HEK293 (cell line): ENCODE measurements around the gene OLR1.

Experiments
- MYNN ChIP-seq: fragments of 450-650 bp; formaldehyde crosslinking; IDR thresholded peaks from 2 replicates; pipeline ENCODE4 v1.5.1; 2016; ENCODE audit warnings: missing biosample characterization, missing genetic modification characterization, borderline replicate concordance
- OVOL3 ChIP-seq: fragments of 450-650 bp; formaldehyde crosslinking; IDR thresholded peaks from 2 replicates; pipeline ENCODE4 v1.5.1; 2016; ENCODE audit warnings: missing biosample characterization, missing genetic modification characterization
- SP2 ChIP-seq: fragments of 450-650 bp; formaldehyde crosslinking; IDR thresholded peaks from 2 replicates; pipeline ENCODE4 v1.5.1; 2016; ENCODE audit warnings: missing biosample characterization, missing genetic modification characterization
- ZBTB1 ChIP-seq: fragments of 450-650 bp; formaldehyde crosslinking; IDR thresholded peaks from 2 replicates; pipeline ENCODE4 v1.5.1; 2016; ENCODE audit warnings: missing biosample characterization, missing genetic modification characterization
- ZBTB48 ChIP-seq: fragments of 450-650 bp; formaldehyde crosslinking; IDR thresholded peaks from 2 replicates; pipeline ENCODE4 v1.5.1; 2016; ENCODE audit warnings: missing biosample characterization, missing genetic modification characterization
- ZFP37 ChIP-seq: fragments of 450-650 bp; formaldehyde crosslinking; IDR thresholded peaks from 2 replicates; pipeline ENCODE4 v1.5.1; 2016; ENCODE audit warnings: missing biosample characterization, missing genetic modification characterization
- ZNF10 ChIP-seq: fragments of 450-650 bp; formaldehyde crosslinking; IDR thresholded peaks from 2 replicates; pipeline ENCODE4 v1.5.1; 2017; ENCODE audit warnings: missing biosample characterization, missing genetic modification characterization
- ZNF132 ChIP-seq: fragments of 450-650 bp; formaldehyde crosslinking; IDR thresholded peaks from 2 replicates; pipeline ENCODE4 v1.5.1; 2017; ENCODE audit warnings: missing biosample characterization, missing genetic modification characterization, borderline replicate concordance
- ZNF169 ChIP-seq: fragments of 450-650 bp; formaldehyde crosslinking; IDR thresholded peaks from 2 replicates; pipeline ENCODE4 v1.5.1; 2016; ENCODE audit warnings: missing biosample characterization, missing genetic modification characterization
- ZNF175 ChIP-seq: fragments of 450-650 bp; formaldehyde crosslinking; IDR thresholded peaks from 2 replicates; pipeline ENCODE4 v1.5.1; 2016; ENCODE audit warnings: missing biosample characterization, missing genetic modification characterization
- ZNF248 ChIP-seq: fragments of 450-650 bp; formaldehyde crosslinking; IDR thresholded peaks from 2 replicates; pipeline ENCODE4 v1.5.1; 2017; ENCODE audit warnings: missing biosample characterization, missing genetic modification characterization
- ZNF341 ChIP-seq: fragments of 450-650 bp; formaldehyde crosslinking; IDR thresholded peaks from 2 replicates; pipeline ENCODE4; 2016; ENCODE audit warnings: low read depth, missing biosample characterization, missing genetic modification characterization
- ZNF37A ChIP-seq: fragments of 450-650 bp; IDR thresholded peaks from 2 replicates; pipeline ENCODE4 v1.5.1; 2018; ENCODE audit warnings: missing biosample characterization, missing genetic modification characterization
- ZNF585B ChIP-seq: fragments of 450-650 bp; formaldehyde crosslinking; IDR thresholded peaks from 2 replicates; pipeline ENCODE4 v1.5.1; 2016; ENCODE audit warnings: missing biosample characterization, missing genetic modification characterization
- ZNF623 ChIP-seq: fragments of 450-650 bp; formaldehyde crosslinking; IDR thresholded peaks from 2 replicates; pipeline ENCODE4 v1.5.1; 2016; ENCODE audit warnings: missing biosample characterization, missing genetic modification characterization
- ZNF626 ChIP-seq: fragments of 450-650 bp; sonication (Bioruptor Pico); formaldehyde crosslinking; IDR thresholded peaks from 2 replicates; pipeline ENCODE4 v1.5.1; 2018; ENCODE audit warnings: missing biosample characterization, missing genetic modification characterization, inconsistent platforms
- TF ChIP-seq, protein P1 (sequence below): fragments of 450-650 bp; formaldehyde crosslinking; IDR thresholded peaks from 2 replicates; pipeline ENCODE4 v1.5.1; 2016; ENCODE audit warnings: missing biosample characterization, missing genetic modification characterization
- TF ChIP-seq, protein P2 (sequence below): fragments of 450-650 bp; formaldehyde crosslinking; IDR thresholded peaks from 2 replicates; pipeline ENCODE4 v1.5.1; 2017; ENCODE audit warnings: missing biosample characterization, missing genetic modification characterization
- TF ChIP-seq, protein P3 (sequence below): fragments of 450-650 bp; formaldehyde crosslinking; IDR thresholded peaks from 2 replicates; pipeline ENCODE4 v1.5.1; 2016; ENCODE audit warnings: missing biosample characterization, missing genetic modification characterization, borderline replicate concordance
- TF ChIP-seq, protein P4 (sequence below): fragments of 450-650 bp; formaldehyde crosslinking; IDR thresholded peaks from 2 replicates; pipeline ENCODE4 v1.5.1; 2016; ENCODE audit warnings: missing biosample characterization, missing genetic modification characterization
- TF ChIP-seq, protein P5 (sequence below): fragments of 450-650 bp; formaldehyde crosslinking; IDR thresholded peaks from 2 replicates; pipeline ENCODE4 v1.5.1; 2017; ENCODE audit warnings: missing biosample characterization, missing genetic modification characterization
- TF ChIP-seq, protein P6 (sequence below): fragments of 450-650 bp; formaldehyde crosslinking; conservative IDR thresholded peaks from 2 replicates; pipeline ENCODE4 v1.5.1; 2016; ENCODE audit warnings: low read depth, missing biosample characterization, missing genetic modification characterization
- TF ChIP-seq, protein P7 (sequence below): fragments of 450-650 bp; formaldehyde crosslinking; IDR thresholded peaks from 2 replicates; pipeline ENCODE4 v1.5.1; 2016; ENCODE audit warnings: missing biosample characterization, missing genetic modification characterization

Gene OLR1

DNA sequence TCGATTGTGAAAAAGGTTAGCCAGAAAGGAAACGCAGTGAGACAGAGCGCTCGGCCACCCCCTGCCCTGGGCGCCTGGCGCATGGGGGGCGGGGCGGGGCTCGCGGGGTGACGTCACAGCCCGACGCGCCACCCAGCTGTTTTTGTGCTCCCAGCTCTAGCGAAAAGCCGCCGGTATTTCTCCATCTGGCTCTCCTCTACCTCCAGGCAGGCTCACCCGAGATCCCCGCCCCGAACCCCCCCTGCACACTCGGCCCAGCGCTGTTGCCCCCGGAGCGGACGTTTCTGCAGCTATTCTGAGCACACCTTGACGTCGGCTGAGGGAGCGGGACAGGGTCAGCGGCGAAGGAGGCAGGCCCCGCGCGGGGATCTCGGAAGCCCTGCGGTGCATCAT, 40.8 kb upstream of the OLR1 start, which contains the start of gene GABARAPL1 (continued):
- TF ChIP-seq, protein P1, sequence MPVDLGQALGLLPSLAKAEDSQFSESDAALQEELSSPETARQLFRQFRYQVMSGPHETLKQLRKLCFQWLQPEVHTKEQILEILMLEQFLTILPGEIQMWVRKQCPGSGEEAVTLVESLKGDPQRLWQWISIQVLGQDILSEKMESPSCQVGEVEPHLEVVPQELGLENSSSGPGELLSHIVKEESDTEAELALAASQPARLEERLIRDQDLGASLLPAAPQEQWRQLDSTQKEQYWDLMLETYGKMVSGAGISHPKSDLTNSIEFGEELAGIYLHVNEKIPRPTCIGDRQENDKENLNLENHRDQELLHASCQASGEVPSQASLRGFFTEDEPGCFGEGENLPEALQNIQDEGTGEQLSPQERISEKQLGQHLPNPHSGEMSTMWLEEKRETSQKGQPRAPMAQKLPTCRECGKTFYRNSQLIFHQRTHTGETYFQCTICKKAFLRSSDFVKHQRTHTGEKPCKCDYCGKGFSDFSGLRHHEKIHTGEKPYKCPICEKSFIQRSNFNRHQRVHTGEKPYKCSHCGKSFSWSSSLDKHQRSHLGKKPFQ (tag by site-specific recombination) = no peak
- TF ChIP-seq, protein P2, sequence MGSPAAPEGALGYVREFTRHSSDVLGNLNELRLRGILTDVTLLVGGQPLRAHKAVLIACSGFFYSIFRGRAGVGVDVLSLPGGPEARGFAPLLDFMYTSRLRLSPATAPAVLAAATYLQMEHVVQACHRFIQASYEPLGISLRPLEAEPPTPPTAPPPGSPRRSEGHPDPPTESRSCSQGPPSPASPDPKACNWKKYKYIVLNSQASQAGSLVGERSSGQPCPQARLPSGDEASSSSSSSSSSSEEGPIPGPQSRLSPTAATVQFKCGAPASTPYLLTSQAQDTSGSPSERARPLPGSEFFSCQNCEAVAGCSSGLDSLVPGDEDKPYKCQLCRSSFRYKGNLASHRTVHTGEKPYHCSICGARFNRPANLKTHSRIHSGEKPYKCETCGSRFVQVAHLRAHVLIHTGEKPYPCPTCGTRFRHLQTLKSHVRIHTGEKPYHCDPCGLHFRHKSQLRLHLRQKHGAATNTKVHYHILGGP (tag by site-specific recombination) = no peak
- TF ChIP-seq, protein P3, sequence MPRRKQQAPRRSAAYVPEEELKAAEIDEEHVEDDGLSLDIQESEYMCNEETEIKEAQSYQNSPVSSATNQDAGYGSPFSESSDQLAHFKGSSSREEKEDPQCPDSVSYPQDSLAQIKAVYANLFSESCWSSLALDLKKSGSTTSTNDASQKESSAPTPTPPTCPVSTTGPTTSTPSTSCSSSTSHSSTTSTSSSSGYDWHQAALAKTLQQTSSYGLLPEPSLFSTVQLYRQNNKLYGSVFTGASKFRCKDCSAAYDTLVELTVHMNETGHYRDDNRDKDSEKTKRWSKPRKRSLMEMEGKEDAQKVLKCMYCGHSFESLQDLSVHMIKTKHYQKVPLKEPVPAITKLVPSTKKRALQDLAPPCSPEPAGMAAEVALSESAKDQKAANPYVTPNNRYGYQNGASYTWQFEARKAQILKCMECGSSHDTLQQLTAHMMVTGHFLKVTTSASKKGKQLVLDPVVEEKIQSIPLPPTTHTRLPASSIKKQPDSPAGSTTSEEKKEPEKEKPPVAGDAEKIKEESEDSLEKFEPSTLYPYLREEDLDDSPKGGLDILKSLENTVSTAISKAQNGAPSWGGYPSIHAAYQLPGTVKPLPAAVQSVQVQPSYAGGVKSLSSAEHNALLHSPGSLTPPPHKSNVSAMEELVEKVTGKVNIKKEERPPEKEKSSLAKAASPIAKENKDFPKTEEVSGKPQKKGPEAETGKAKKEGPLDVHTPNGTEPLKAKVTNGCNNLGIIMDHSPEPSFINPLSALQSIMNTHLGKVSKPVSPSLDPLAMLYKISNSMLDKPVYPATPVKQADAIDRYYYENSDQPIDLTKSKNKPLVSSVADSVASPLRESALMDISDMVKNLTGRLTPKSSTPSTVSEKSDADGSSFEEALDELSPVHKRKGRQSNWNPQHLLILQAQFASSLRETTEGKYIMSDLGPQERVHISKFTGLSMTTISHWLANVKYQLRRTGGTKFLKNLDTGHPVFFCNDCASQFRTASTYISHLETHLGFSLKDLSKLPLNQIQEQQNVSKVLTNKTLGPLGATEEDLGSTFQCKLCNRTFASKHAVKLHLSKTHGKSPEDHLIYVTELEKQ (tag by site-specific recombination) = no peak
- TF ChIP-seq, protein P4, sequence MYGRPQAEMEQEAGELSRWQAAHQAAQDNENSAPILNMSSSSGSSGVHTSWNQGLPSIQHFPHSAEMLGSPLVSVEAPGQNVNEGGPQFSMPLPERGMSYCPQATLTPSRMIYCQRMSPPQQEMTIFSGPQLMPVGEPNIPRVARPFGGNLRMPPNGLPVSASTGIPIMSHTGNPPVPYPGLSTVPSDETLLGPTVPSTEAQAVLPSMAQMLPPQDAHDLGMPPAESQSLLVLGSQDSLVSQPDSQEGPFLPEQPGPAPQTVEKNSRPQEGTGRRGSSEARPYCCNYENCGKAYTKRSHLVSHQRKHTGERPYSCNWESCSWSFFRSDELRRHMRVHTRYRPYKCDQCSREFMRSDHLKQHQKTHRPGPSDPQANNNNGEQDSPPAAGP = no peak; the same call in 1 of the 2 replicates
- TF ChIP-seq ZFP37 (tag by site-specific recombination) (peak; percentile 24; the same call in 1 of the 2 replicates), ZNF585B (tag by site-specific recombination) (no peak), OVOL3 (no peak), SP2 (tag by site-specific recombination) (no peak), ZNF37A (tag by site-specific recombination) (no peak), ZBTB1 (tag by site-specific recombination) (no peak), ZNF626 (tag by site-specific recombination) (no peak), MYNN (tag by site-specific recombination) (no peak), ZNF10 (tag by site-specific recombination) (no peak), ZNF248 (tag by site-specific recombination) (no peak), ZNF132 (tag by site-specific recombination) (no peak), ZNF623 (tag by site-specific recombination) (0 out of 2 replicates have a peak, but pooled peaks have one; percentile 1), ZNF341 (peak; percentile 74), ZNF175 (no peak), ZNF169 (no peak), ZBTB48 (no peak)
- TF ChIP-seq, protein P5, sequence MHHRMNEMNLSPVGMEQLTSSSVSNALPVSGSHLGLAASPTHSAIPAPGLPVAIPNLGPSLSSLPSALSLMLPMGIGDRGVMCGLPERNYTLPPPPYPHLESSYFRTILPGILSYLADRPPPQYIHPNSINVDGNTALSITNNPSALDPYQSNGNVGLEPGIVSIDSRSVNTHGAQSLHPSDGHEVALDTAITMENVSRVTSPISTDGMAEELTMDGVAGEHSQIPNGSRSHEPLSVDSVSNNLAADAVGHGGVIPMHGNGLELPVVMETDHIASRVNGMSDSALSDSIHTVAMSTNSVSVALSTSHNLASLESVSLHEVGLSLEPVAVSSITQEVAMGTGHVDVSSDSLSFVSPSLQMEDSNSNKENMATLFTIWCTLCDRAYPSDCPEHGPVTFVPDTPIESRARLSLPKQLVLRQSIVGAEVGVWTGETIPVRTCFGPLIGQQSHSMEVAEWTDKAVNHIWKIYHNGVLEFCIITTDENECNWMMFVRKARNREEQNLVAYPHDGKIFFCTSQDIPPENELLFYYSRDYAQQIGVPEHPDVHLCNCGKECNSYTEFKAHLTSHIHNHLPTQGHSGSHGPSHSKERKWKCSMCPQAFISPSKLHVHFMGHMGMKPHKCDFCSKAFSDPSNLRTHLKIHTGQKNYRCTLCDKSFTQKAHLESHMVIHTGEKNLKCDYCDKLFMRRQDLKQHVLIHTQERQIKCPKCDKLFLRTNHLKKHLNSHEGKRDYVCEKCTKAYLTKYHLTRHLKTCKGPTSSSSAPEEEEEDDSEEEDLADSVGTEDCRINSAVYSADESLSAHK (tag by site-specific recombination) = no peak
- TF ChIP-seq, protein P6, sequence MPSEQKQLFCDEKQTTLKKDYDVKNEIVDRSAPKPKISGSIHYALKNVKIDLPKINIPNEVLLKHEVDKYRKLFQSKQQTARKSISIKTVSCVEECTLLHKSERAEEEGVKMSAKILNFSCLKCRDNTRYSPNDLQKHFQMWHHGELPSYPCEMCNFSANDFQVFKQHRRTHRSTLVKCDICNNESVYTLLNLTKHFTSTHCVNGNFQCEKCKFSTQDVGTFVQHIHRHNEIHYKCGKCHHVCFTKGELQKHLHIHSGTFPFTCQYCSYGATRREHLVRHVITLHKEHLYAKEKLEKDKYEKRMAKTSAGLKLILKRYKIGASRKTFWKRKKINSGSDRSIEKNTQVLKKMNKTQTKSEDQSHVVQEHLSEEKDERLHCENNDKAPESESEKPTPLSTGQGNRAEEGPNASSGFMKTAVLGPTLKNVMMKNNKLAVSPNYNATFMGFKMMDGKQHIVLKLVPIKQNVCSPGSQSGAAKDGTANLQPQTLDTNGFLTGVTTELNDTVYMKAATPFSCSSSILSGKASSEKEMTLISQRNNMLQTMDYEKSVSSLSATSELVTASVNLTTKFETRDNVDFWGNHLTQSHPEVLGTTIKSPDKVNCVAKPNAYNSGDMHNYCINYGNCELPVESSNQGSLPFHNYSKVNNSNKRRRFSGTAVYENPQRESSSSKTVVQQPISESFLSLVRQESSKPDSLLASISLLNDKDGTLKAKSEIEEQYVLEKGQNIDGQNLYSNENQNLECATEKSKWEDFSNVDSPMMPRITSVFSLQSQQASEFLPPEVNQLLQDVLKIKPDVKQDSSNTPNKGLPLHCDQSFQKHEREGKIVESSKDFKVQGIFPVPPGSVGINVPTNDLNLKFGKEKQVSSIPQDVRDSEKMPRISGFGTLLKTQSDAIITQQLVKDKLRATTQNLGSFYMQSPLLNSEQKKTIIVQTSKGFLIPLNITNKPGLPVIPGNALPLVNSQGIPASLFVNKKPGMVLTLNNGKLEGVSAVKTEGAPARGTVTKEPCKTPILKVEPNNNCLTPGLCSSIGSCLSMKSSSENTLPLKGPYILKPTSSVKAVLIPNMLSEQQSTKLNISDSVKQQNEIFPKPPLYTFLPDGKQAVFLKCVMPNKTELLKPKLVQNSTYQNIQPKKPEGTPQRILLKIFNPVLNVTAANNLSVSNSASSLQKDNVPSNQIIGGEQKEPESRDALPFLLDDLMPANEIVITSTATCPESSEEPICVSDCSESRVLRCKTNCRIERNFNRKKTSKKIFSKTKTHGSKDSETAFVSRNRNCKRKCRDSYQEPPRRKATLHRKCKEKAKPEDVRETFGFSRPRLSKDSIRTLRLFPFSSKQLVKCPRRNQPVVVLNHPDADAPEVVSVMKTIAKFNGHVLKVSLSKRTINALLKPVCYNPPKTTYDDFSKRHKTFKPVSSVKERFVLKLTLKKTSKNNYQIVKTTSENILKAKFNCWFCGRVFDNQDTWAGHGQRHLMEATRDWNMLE (tag by site-specific recombination) = no peak
- TF ChIP-seq, protein P7, sequence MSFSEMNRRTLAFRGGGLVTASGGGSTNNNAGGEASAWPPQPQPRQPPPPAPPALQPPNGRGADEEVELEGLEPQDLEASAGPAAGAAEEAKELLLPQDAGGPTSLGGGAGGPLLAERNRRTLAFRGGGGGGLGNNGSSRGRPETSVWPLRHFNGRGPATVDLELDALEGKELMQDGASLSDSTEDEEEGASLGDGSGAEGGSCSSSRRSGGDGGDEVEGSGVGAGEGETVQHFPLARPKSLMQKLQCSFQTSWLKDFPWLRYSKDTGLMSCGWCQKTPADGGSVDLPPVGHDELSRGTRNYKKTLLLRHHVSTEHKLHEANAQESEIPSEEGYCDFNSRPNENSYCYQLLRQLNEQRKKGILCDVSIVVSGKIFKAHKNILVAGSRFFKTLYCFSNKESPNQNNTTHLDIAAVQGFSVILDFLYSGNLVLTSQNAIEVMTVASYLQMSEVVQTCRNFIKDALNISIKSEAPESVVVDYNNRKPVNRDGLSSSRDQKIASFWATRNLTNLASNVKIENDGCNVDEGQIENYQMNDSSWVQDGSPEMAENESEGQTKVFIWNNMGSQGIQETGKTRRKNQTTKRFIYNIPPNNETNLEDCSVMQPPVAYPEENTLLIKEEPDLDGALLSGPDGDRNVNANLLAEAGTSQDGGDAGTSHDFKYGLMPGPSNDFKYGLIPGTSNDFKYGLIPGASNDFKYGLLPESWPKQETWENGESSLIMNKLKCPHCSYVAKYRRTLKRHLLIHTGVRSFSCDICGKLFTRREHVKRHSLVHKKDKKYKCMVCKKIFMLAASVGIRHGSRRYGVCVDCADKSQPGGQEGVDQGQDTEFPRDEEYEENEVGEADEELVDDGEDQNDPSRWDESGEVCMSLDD (tag by site-specific recombination) = peak; percentile 93
